Heart left ventricle (tissue), 13 donors: Measurements from ENCODE around the gene ENO1.

Experiments
- POLR2A ChIP-seq, 2 donors: fragments of 450-650 bp; IDR thresholded peaks; one replicate each; pipeline ENCODE4 v1.6.1; 2017; ENCODE audit warnings: antibody characterized with exemption in 2 of 2, mild to moderate bottlenecking in 2 of 2, moderate library complexity in 2 of 2
- TF ChIP-seq, protein P1 (sequence below), 12 donors: fragments of 200-600 bp; sonication (generic) in 4 of 12; IDR thresholded peaks; one replicate each; pipeline versions ENCODE4 v1.5.0 to v1.8.0; 2018 to 2022; ENCODE audit warnings: antibody characterized with exemption in 12 of 12, mild to moderate bottlenecking in 5 of 12
- donor health status: ischemic (EF 13 %, LVEDD 7.1; RV severe dilation, severe dysfunction).
- donor health status: DM: no; HTN: yes; CAD: no.
- donor health status: DM: no; HTN: no; CAD: no.
- donor health status: ischemic (EF 25% LVEDD 6.9; RV normal size, moderate dysfunction).
- donor health status: ischemic (EF 25% LVEDD 5.7; RV mildly dilated, moderate dysfunction).
- donor health status: ischemic (EF 35%, LVEDD 5.7; RV mildly dilated, moderate dysfunction).
- donor health status: nonischemic (EF 11% LVEDD 7.7; RV severe dilation, severe dysfunction).
- donor health status: DM: yes; HTN: yes; CAD: no.
- donor health status: PGD.
- donor health status: ischemic (EF 29% LVEDD 5.4; RV normal size, mild dysfunction).
- donor health status: nonischemic (EF 23%, LVEDD 6.1; RV moderate dilation, normal function).

DNA sequence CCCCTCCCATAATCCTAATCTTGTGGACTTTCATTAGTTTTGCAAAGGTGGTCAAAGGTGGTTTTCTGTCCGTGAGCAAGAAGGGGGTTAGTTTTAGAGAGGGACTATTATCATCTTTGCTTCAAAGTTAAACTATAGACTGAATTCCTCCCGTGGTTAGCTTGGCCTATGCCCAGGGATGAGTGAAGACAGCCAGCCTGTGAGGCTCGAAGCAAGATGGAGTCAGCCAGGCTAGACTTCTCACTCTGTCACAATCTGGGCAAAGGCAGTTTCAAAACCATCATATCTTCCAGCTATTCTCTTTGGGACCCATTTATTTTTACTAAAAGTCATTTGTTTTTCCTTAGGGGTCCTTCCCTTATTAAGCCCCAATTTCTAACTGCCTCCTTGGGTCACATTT, 12.9 kb upstream of the ENO1 start:
- TF ChIP-seq, protein P1, sequence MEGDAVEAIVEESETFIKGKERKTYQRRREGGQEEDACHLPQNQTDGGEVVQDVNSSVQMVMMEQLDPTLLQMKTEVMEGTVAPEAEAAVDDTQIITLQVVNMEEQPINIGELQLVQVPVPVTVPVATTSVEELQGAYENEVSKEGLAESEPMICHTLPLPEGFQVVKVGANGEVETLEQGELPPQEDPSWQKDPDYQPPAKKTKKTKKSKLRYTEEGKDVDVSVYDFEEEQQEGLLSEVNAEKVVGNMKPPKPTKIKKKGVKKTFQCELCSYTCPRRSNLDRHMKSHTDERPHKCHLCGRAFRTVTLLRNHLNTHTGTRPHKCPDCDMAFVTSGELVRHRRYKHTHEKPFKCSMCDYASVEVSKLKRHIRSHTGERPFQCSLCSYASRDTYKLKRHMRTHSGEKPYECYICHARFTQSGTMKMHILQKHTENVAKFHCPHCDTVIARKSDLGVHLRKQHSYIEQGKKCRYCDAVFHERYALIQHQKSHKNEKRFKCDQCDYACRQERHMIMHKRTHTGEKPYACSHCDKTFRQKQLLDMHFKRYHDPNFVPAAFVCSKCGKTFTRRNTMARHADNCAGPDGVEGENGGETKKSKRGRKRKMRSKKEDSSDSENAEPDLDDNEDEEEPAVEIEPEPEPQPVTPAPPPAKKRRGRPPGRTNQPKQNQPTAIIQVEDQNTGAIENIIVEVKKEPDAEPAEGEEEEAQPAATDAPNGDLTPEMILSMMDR (IDR thresholded peaks at IDR 0.05), result no peak
- TF ChIP-seq POLR2A (IDR thresholded peaks at IDR 0.05), result no peak
